GM23338 (cell line): Measurements from ENCODE around the gene SPATA1. TPM values are rescaled to one million over a fixed set of nuclear protein-coding genes. Genes with fewer than 3 reads are reported as not detected.

ENCODE experiments used
- ATAC-seq: fragments of 200-7000 bp; cut with Tn5 transposase; 3 replicates; pipeline ENCODE4 v1.9.1; 2020
- DNase-seq: peaks from one replicate; pipeline ENCODE4 v3.0.0-alpha.2; 2015; ENCODE audit warnings: low spot score
- H2AFZ ChIP-seq: fragments of 200-600 bp; sonication (generic); 2 replicates; pipeline ENCODE4 v1.8.0; 2016; ENCODE audit warnings: antibody characterized with exemption, mild to moderate bottlenecking, moderate library complexity
- H3F3A ChIP-seq: fragments of 200-600 bp; sonication (generic); replicated peaks from 2 replicates; pipeline ENCODE4 v1.8.0; 2017; ENCODE audit warnings: antibody characterized with exemption, mixed run types, low read depth
- H3K27ac ChIP-seq: fragments of 200-600 bp; sonication (generic); 2 replicates; pipeline ENCODE4 v1.6.1; 2016; ENCODE audit warnings: low read depth
- H3K27me3 ChIP-seq: fragments of 200-600 bp; sonication (generic); 2 replicates; pipeline ENCODE4 v1.8.0; 2016; ENCODE audit warnings: mild to moderate bottlenecking, mixed run types, moderate library complexity; ENCODE audit not compliant: insufficient read depth
- H3K36me3 ChIP-seq: fragments of 200-600 bp; sonication (generic); 2 replicates; pipeline ENCODE4 v1.8.0; 2016; ENCODE audit warnings: mild to moderate bottlenecking; ENCODE audit not compliant: insufficient read depth
- H3K4me1 ChIP-seq: fragments of 200-600 bp; sonication (generic); 2 replicates; pipeline ENCODE4 v1.8.0; 2016; ENCODE audit warnings: mild to moderate bottlenecking, moderate library complexity; ENCODE audit not compliant: insufficient read depth
- H3K4me2 ChIP-seq: fragments of 200-600 bp; sonication (generic); 2 replicates; pipeline ENCODE4 v1.7.1; 2017; ENCODE audit warnings: mixed run types
- H3K4me3 ChIP-seq: fragments of 200-600 bp; sonication (generic); 2 replicates; pipeline ENCODE4 v1.6.1; 2016; ENCODE audit warnings: mixed run types
- H3K79me2 ChIP-seq: fragments of 200-600 bp; sonication (generic); replicated peaks from 2 replicates; pipeline ENCODE4 v1.8.0; 2017; ENCODE audit warnings: mild to moderate bottlenecking; ENCODE audit not compliant: insufficient read depth
- H3K9me2 ChIP-seq: fragments of 200-600 bp; sonication (generic); 2 replicates; pipeline ENCODE4 v1.8.0; 2017; ENCODE audit not compliant: insufficient read depth
- H4K20me1 ChIP-seq: fragments of 200-600 bp; sonication (generic); replicated peaks from 2 replicates; pipeline ENCODE4 v1.8.0; 2017; ENCODE audit warnings: mild to moderate bottlenecking; ENCODE audit not compliant: insufficient read depth
- H3K27ac Mint-ChIP-seq: 2 replicates; pipeline ENCODE4 v1.8.0; 2020; ENCODE audit warnings: inconsistent platforms, mild to moderate bottlenecking, moderate library complexity, mixed read lengths
- H3K27me3 Mint-ChIP-seq: 3 replicates; pipeline ENCODE4 v1.8.0; 2022; ENCODE audit warnings: low read depth, mild to moderate bottlenecking, moderate library complexity, mixed read lengths, inconsistent platforms; ENCODE audit not compliant: insufficient read depth, poor library complexity
- H3K36me3 Mint-ChIP-seq: 3 replicates; pipeline ENCODE4 v1.8.0; 2021; ENCODE audit warnings: low read depth, mild to moderate bottlenecking, inconsistent platforms, moderate library complexity, mixed read lengths
- H3K4me1 Mint-ChIP-seq: 3 replicates; pipeline ENCODE4 v1.8.0; 2020; ENCODE audit warnings: mild to moderate bottlenecking, inconsistent platforms, mixed read lengths
- H3K4me3 Mint-ChIP-seq: 3 replicates; pipeline ENCODE4 v1.8.0; 2021; ENCODE audit warnings: moderate library complexity, mild to moderate bottlenecking, inconsistent platforms, mixed read lengths
- H3K9me3 Mint-ChIP-seq: 3 replicates; pipeline ENCODE4 v1.8.0; 2020; ENCODE audit warnings: moderate library complexity, mild to moderate bottlenecking, inconsistent platforms, mixed read lengths
- EZH2 ChIP-seq: fragments of 200-600 bp; sonication (generic); IDR thresholded peaks from one replicate; pipeline ENCODE4 v1.8.0; 2017; ENCODE audit warnings: antibody characterized with exemption, mild to moderate bottlenecking, low read depth; ENCODE audit not compliant: unreplicated experiment
- NANOG ChIP-seq: IDR thresholded peaks from 2 replicates; pipeline ENCODE4 v1.6.1; 2016; ENCODE audit warnings: antibody characterized with exemption, borderline replicate concordance
- POLR2AphosphoS5 ChIP-seq: IDR thresholded peaks from 2 replicates; pipeline ENCODE4 v1.6.1; 2016; ENCODE audit warnings: antibody characterized with exemption, low read depth
- STAT1 ChIP-seq: IDR thresholded peaks from one replicate; pipeline ENCODE4 v1.6.1; 2016; ENCODE audit warnings: antibody characterized with exemption; ENCODE audit not compliant: unreplicated experiment
- ZNF331 ChIP-seq: fragments of 250-450 bp; sonication (Bioruptor Pico); IDR thresholded peaks from 2 replicates; pipeline ENCODE4 v1.5.0; 2020; ENCODE audit warnings: low read depth, mild to moderate bottlenecking, moderate library complexity
- polyA plus RNA-seq: library from polyadenylated mRNA; unstranded; fragments of >200 nt; fragmentation: Nextera tagmentation; extraction: Ambion mirVana; gene quantifications from 2 replicates; pipeline ENCODE4 v1.2.1, GENCODE V29; 2016
- total RNA-seq: library from RNA; depleted of rRNA; stranded (reverse); fragments of >200 nt; shearing (Covaris generic); gene quantifications from 2 replicates; pipeline ENCODE4 v1.2.3, GENCODE V29; 2014
- TF ChIP-seq, protein P1 (sequence below): IDR thresholded peaks from 2 replicates; pipeline ENCODE4 v1.6.1; 2016; ENCODE audit warnings: antibody characterized with exemption
- TF ChIP-seq, protein P2 (sequence below): fragments of 250-450 bp; sonication (Bioruptor Pico); IDR thresholded peaks from 2 replicates; pipeline ENCODE4 v1.5.0; 2020; ENCODE audit warnings: mild to moderate bottlenecking, moderate library complexity
- TF ChIP-seq, protein P3 (sequence below), 2 experiments: fragments of 200-600 bp in 1 of 2; sonication (generic) in 1 of 2; conservative IDR thresholded peaks; 2 replicates each; pipeline versions ENCODE4 v1.5.1 to v1.6.1; 2016 to 2017; ENCODE audit warnings: antibody characterized with exemption in 2 of 2, low read depth in 2 of 2, mild to moderate bottlenecking in 2 of 2, moderate library complexity in 1 of 2

SPATA1 gene
- total and polyA plus RNA-seq, 2 experiments from 2014 or later = 3.3 TPM; not detected in 1

DNA sequence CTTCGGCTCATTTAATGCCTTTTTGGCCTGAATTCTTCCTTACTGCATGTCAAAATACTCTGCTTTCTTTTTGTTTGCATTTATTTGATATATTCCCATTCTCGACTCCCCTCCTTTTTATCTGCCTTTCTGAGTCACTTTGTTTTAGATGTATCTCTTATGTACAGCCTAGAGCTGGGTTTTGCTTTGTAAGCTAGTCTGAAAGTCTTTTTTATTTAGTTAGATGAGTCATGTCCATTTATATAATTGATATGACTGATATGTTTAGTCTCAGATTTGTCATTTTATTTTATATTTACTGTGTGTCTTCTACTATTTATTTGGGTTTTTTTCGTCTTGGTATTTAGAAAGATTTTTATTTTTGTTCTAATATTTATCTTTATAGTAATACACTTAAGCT lies 33.8 kb downstream of the SPATA1 start:
- Histone ChIP-seq H3K36me3 (no peaks in the 10 kb centered on the region), H3K4me1 (no peaks in the 10 kb centered on the region), H4K20me1 (no peaks in the 10 kb centered on the region), H3F3A (no peaks in the 10 kb centered on the region), H3K27me3 (no peaks in the 10 kb centered on the region), H3K4me3 (no peak overlapping the region), H3K9me2 (no peaks in the 10 kb centered on the region), H3K4me2 (no peak overlapping the region), H3K27ac (no peak overlapping the region), H3K79me2 (no peaks in the 10 kb centered on the region), H2AFZ (no peak overlapping the region)
- TF ChIP-seq ZNF331 (CRISPR knock-in tag) (no peak), EZH2 (no peak), STAT1 (no peak), POLR2AphosphoS5 (no peak), NANOG (no peak)
- TF ChIP-seq, protein P1, sequence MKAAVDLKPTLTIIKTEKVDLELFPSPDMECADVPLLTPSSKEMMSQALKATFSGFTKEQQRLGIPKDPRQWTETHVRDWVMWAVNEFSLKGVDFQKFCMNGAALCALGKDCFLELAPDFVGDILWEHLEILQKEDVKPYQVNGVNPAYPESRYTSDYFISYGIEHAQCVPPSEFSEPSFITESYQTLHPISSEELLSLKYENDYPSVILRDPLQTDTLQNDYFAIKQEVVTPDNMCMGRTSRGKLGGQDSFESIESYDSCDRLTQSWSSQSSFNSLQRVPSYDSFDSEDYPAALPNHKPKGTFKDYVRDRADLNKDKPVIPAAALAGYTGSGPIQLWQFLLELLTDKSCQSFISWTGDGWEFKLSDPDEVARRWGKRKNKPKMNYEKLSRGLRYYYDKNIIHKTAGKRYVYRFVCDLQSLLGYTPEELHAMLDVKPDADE = no peak
- TF ChIP-seq, protein P2, sequence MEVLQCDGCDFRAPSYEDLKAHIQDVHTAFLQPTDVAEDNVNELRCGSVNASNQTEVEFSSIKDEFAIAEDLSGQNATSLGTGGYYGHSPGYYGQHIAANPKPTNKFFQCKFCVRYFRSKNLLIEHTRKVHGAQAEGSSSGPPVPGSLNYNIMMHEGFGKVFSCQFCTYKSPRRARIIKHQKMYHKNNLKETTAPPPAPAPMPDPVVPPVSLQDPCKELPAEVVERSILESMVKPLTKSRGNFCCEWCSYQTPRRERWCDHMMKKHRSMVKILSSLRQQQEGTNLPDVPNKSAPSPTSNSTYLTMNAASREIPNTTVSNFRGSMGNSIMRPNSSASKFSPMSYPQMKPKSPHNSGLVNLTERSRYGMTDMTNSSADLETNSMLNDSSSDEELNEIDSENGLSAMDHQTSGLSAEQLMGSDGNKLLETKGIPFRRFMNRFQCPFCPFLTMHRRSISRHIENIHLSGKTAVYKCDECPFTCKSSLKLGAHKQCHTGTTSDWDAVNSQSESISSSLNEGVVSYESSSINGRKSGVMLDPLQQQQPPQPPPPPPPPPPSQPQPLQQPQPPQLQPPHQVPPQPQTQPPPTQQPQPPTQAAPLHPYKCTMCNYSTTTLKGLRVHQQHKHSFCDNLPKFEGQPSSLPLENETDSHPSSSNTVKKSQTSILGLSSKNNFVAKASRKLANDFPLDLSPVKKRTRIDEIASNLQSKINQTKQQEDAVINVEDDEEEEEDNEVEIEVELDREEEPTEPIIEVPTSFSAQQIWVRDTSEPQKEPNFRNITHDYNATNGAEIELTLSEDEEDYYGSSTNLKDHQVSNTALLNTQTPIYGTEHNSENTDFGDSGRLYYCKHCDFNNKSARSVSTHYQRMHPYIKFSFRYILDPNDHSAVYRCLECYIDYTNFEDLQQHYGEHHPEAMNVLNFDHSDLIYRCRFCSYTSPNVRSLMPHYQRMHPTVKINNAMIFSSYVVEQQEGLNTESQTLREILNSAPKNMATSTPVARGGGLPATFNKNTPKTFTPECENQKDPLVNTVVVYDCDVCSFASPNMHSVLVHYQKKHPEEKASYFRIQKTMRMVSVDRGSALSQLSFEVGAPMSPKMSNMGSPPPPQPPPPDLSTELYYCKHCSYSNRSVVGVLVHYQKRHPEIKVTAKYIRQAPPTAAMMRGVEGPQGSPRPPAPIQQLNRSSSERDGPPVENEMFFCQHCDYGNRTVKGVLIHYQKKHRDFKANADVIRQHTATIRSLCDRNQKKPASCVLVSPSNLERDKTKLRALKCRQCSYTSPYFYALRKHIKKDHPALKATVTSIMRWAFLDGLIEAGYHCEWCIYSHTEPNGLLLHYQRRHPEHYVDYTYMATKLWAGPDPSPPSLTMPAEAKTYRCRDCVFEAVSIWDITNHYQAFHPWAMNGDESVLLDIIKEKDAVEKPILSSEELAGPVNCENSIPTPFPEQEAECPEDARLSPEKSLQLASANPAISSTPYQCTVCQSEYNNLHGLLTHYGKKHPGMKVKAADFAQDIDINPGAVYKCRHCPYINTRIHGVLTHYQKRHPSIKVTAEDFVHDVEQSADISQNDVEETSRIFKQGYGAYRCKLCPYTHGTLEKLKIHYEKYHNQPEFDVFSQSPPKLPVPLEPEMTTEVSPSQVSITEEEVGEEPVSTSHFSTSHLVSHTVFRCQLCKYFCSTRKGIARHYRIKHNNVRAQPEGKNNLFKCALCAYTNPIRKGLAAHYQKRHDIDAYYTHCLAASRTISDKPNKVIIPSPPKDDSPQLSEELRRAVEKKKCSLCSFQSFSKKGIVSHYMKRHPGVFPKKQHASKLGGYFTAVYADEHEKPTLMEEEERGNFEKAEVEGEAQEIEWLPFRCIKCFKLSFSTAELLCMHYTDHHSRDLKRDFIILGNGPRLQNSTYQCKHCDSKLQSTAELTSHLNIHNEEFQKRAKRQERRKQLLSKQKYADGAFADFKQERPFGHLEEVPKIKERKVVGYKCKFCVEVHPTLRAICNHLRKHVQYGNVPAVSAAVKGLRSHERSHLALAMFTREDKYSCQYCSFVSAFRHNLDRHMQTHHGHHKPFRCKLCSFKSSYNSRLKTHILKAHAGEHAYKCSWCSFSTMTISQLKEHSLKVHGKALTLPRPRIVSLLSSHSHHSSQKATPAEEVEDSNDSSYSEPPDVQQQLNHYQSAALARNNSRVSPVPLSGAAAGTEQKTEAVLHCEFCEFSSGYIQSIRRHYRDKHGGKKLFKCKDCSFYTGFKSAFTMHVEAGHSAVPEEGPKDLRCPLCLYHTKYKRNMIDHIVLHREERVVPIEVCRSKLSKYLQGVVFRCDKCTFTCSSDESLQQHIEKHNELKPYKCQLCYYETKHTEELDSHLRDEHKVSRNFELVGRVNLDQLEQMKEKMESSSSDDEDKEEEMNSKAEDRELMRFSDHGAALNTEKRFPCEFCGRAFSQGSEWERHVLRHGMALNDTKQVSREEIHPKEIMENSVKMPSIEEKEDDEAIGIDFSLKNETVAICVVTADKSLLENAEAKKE = no peak
- TF ChIP-seq, protein P3, sequence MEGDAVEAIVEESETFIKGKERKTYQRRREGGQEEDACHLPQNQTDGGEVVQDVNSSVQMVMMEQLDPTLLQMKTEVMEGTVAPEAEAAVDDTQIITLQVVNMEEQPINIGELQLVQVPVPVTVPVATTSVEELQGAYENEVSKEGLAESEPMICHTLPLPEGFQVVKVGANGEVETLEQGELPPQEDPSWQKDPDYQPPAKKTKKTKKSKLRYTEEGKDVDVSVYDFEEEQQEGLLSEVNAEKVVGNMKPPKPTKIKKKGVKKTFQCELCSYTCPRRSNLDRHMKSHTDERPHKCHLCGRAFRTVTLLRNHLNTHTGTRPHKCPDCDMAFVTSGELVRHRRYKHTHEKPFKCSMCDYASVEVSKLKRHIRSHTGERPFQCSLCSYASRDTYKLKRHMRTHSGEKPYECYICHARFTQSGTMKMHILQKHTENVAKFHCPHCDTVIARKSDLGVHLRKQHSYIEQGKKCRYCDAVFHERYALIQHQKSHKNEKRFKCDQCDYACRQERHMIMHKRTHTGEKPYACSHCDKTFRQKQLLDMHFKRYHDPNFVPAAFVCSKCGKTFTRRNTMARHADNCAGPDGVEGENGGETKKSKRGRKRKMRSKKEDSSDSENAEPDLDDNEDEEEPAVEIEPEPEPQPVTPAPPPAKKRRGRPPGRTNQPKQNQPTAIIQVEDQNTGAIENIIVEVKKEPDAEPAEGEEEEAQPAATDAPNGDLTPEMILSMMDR (conservative IDR thresholded peaks at IDR 0.05; ENCODE audit: low read depth in 2 of 2) = no peak
- Mint-ChIP-seq H3K9me3 (no peaks in the 10 kb centered on the region), H3K27me3 (no peaks in the 10 kb centered on the region), H3K4me3 (no peak overlapping the region), H3K4me1 (no peaks in the 10 kb centered on the region), H3K27ac (no peak overlapping the region), H3K36me3 (no peaks in the 10 kb centered on the region)
- DNase-seq (no peak), ATAC-seq (no peak)
